SK-N-SH (cell line): Measurements from ENCODE around the gene ZNF222. TPM values are rescaled to one million over a fixed set of nuclear protein-coding genes. Genes with fewer than 3 reads are reported as not detected.

Experiments
- CTCF ChIA-PET: fragments of 300-600, 350-600 bp; formaldehyde crosslinking; extraction: SDS; loops from one replicate; lab custom pipeline; 2021; lab: Yijun Ruan, JAX
- POLR2A ChIA-PET: fragments of 350-600 bp; sonication (Branson Sonifier 250); formaldehyde crosslinking; extraction: SDS; loops from one replicate; lab custom pipeline; 2020; ENCODE audit warnings: antibody characterized with exemption, inconsistent platforms; lab: Yijun Ruan, JAX
- DNase-seq: peaks from one replicate; pipeline ENCODE4 v3.0.0; 2012
- H2AFZ ChIP-seq: fragments of 200-600 bp; sonication (generic); 2 replicates; pipeline ENCODE4 v1.8.1; 2016; ENCODE audit warnings: antibody characterized with exemption, mild to moderate bottlenecking, low read depth
- H3F3A ChIP-seq: fragments of 200-600 bp; sonication (generic); replicated peaks from 2 replicates; pipeline ENCODE3; 2016; ENCODE audit warnings: antibody characterized with exemption, mild to moderate bottlenecking; ENCODE audit not compliant: insufficient read depth
- H3K27ac ChIP-seq, 2 experiments: fragments of 200-500 bp in 1 of 2; fragments of 200-600 bp in 1 of 2; sonication (Bioruptor generic) in 1 of 2; sonication (generic), shearing (Covaris generic) in 1 of 2; 2 replicates each; pipeline versions ENCODE4 v1.5.1 to v1.6.1; 2014 to 2016; ENCODE audit warnings: low read depth in 2 of 2, inconsistent platforms in 1 of 2, low read length in 1 of 2, mild to moderate bottlenecking in 1 of 2, mixed read lengths in 1 of 2
- H3K27me3 ChIP-seq: fragments of 200-600 bp; sonication (generic), shearing (Covaris generic); 2 replicates; pipeline ENCODE4 v1.6.1; 2016; ENCODE audit warnings: mixed run types; ENCODE audit not compliant: insufficient read depth
- H3K36me3 ChIP-seq, 2 experiments: fragments of 200-500 bp in 1 of 2; fragments of 200-600 bp in 1 of 2; sonication (Bioruptor generic) in 1 of 2; sonication (generic) in 1 of 2; replicated peaks in 1 of 2; 2 replicates each; pipeline versions ENCODE3 to v1.5.1; 2014 to 2016; ENCODE audit warnings: low read length in 1 of 2, mild to moderate bottlenecking in 1 of 2; ENCODE audit not compliant: insufficient read depth in 2 of 2, control insufficient read depth in 1 of 2
- H3K4me1 ChIP-seq, 2 experiments: fragments of 200-500 bp in 1 of 2; fragments of 200-600 bp in 1 of 2; sonication (Bioruptor generic) in 1 of 2; sonication (generic), shearing (Covaris generic) in 1 of 2; 2 replicates each; pipeline versions ENCODE4 v1.5.1 to v1.6.1; 2014 to 2016; ENCODE audit warnings: low read depth in 1 of 2, low read length in 1 of 2, mixed run types in 1 of 2; ENCODE audit not compliant: insufficient read depth in 2 of 2, control insufficient read depth in 1 of 2
- H3K4me2 ChIP-seq: fragments of 200-600 bp; sonication (generic), shearing (Covaris generic); 2 replicates; pipeline ENCODE4 v1.6.1; 2017; ENCODE audit warnings: mixed run types
- H3K4me3 ChIP-seq, 2 experiments: fragments of 200-500 bp in 1 of 2; fragments of 200-600 bp in 1 of 2; sonication (Bioruptor generic) in 1 of 2; sonication (generic), shearing (Covaris generic) in 1 of 2; 2 replicates each; pipeline versions ENCODE4 v1.5.1 to v1.8.1; 2014 to 2016; ENCODE audit warnings: low read depth in 2 of 2, inconsistent platforms in 1 of 2, low read length in 1 of 2, mild to moderate bottlenecking in 1 of 2, mixed read lengths in 1 of 2, moderate library complexity in 1 of 2
- H3K79me2 ChIP-seq: fragments of 200-600 bp; sonication (generic); 2 replicates; pipeline ENCODE4 v1.8.1; 2017; ENCODE audit warnings: mild to moderate bottlenecking; ENCODE audit not compliant: insufficient read depth
- H3K9ac ChIP-seq: fragments of 200-600 bp; sonication (generic); 2 replicates; pipeline ENCODE4 v1.6.1; 2017; ENCODE audit warnings: mixed run types
- H3K9me2 ChIP-seq: fragments of 200-600 bp; sonication (generic); 2 replicates; pipeline ENCODE4 v1.6.1; 2017; ENCODE audit warnings: mixed run types
- H3K9me3 ChIP-seq: fragments of 200-600 bp; sonication (generic); 2 replicates; pipeline ENCODE4 v1.6.1; 2017; ENCODE audit warnings: mixed run types, mild to moderate bottlenecking, moderate library complexity
- H4K20me1 ChIP-seq: fragments of 200-600 bp; sonication (generic); 2 replicates; pipeline ENCODE4 v1.6.1; 2017; ENCODE audit warnings: mild to moderate bottlenecking, mixed run types; ENCODE audit not compliant: insufficient read depth
- CHD2 ChIP-seq: fragments of 150-350 bp; IDR thresholded peaks from 2 replicates; pipeline ENCODE4 v1.6.1; 2018; ENCODE audit warnings: low read length; ENCODE audit not compliant: partially characterized antibody
- EZH2phosphoT487 ChIP-seq: fragments of 200-600 bp; sonication (generic); IDR thresholded peaks from 2 replicates; pipeline ENCODE4 v1.6.1; 2017; ENCODE audit warnings: low read depth, mixed run types, mild to moderate bottlenecking, antibody characterized with exemption, moderate library complexity, borderline replicate concordance
- FOXM1 ChIP-seq: IDR thresholded peaks from 2 replicates; pipeline ENCODE4 v1.4.0; 2012; ENCODE audit warnings: low read depth, mild to moderate bottlenecking
- IRF3 ChIP-seq: fragments of 150-350 bp; IDR thresholded peaks from 2 replicates; pipeline ENCODE4 v1.6.1; 2016; ENCODE audit warnings: mild to moderate bottlenecking, low read depth, low read length
- MAX ChIP-seq: IDR thresholded peaks from 2 replicates; pipeline ENCODE4 v1.4.0; 2012; ENCODE audit warnings: low read depth
- POLR2AphosphoS5 ChIP-seq: IDR thresholded peaks from 2 replicates; pipeline ENCODE4 v1.6.1; 2012; ENCODE audit warnings: low read depth, low read length
- RAD21 ChIP-seq: IDR thresholded peaks from 2 replicates; pipeline ENCODE4 v1.6.1; 2012; ENCODE audit warnings: mild to moderate bottlenecking, low read length
- RCOR1 ChIP-seq: fragments of 150-350 bp; IDR thresholded peaks from 2 replicates; pipeline ENCODE4 v1.6.1; 2017; ENCODE audit warnings: antibody characterized with exemption, low read length
- REST ChIP-seq: IDR thresholded peaks from 2 replicates; pipeline ENCODE4 v1.6.1; 2012; ENCODE audit warnings: mild to moderate bottlenecking, low read depth, low read length, moderate library complexity
- SIN3A ChIP-seq: IDR thresholded peaks from 2 replicates; pipeline ENCODE4 v1.6.1; 2012; ENCODE audit warnings: low read depth, mild to moderate bottlenecking, low read length, moderate library complexity, borderline replicate concordance
- TEAD4 ChIP-seq: IDR thresholded peaks from 2 replicates; pipeline ENCODE4 v1.4.0; 2012; ENCODE audit warnings: mild to moderate bottlenecking, borderline replicate concordance; ENCODE audit not compliant: insufficient read depth
- WGBS: methylation state at CpG from one replicate; pipeline ENCODE4 v1.1.6; 2017; ENCODE audit warnings: low lambda C conversion rate; 5-methylcytosine and 5-hydroxymethylcytosine counted together
- polyA plus RNA-seq, 3 experiments: library from polyadenylated mRNA; depleted of rRNA; stranded (reverse); fragments of >200 nt; gene quantifications; 2 replicates each; pipeline ENCODE4 v1.2.3, GENCODE V29; 2012
- TF ChIP-seq, protein P1 (sequence below): fragments of 150-350 bp; IDR thresholded peaks from 2 replicates; pipeline ENCODE4 v1.6.1; 2017; ENCODE audit warnings: antibody characterized with exemption, low read length, low read depth, borderline replicate concordance
- TF ChIP-seq, protein P2 (sequence below): IDR thresholded peaks from 2 replicates; pipeline ENCODE4 v1.4.0; 2012; ENCODE audit warnings: low read depth, borderline replicate concordance
- TF ChIP-seq, protein P3 (sequence below): IDR thresholded peaks from 2 replicates; pipeline ENCODE4 v1.4.0; 2012; ENCODE audit warnings: low read depth, borderline replicate concordance
- TF ChIP-seq, protein P4 (sequence below): fragments of 200-600 bp; sonication (generic); IDR thresholded peaks from 2 replicates; pipeline ENCODE4 v1.6.1; 2017; ENCODE audit warnings: antibody characterized with exemption, mild to moderate bottlenecking, moderate library complexity

The ZNF222 gene
- polyA plus RNA-seq, 1 of the 3 experiments (the other 2 are of a cell fraction): 3.7 TPM

GRCh38 chr19:44005973-44006372 is 19.2 kb upstream of the ZNF222 start:
- H3K4me3 ChIP-seq: no peak overlapping the region

GRCh38 chr19:44007473-44007872 is 17.7 kb upstream of the ZNF222 start:
- H3K4me1 ChIP-seq: peaks cover 0 to 5% of the 10 kb centered on the region in 2 experiments; a peak in 2 of 4 replicates
- CTCF ChIA-PET: no interaction called here
- TF ChIP-seq SIN3A (no peak), RCOR1 (no peak), POLR2AphosphoS5 (no peak), IRF3 (no peak), CHD2 (no peak), FOXM1 (no peak), RAD21 (no peak), REST (no peak), EZH2phosphoT487 (no peak)
- TF ChIP-seq, protein P1, sequence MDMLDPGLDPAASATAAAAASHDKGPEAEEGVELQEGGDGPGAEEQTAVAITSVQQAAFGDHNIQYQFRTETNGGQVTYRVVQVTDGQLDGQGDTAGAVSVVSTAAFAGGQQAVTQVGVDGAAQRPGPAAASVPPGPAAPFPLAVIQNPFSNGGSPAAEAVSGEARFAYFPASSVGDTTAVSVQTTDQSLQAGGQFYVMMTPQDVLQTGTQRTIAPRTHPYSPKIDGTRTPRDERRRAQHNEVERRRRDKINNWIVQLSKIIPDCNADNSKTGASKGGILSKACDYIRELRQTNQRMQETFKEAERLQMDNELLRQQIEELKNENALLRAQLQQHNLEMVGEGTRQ: no peak
- TF ChIP-seq, protein P2, sequence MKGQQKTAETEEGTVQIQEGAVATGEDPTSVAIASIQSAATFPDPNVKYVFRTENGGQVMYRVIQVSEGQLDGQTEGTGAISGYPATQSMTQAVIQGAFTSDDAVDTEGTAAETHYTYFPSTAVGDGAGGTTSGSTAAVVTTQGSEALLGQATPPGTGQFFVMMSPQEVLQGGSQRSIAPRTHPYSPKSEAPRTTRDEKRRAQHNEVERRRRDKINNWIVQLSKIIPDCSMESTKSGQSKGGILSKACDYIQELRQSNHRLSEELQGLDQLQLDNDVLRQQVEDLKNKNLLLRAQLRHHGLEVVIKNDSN: no peak
- TF ChIP-seq, protein P3, sequence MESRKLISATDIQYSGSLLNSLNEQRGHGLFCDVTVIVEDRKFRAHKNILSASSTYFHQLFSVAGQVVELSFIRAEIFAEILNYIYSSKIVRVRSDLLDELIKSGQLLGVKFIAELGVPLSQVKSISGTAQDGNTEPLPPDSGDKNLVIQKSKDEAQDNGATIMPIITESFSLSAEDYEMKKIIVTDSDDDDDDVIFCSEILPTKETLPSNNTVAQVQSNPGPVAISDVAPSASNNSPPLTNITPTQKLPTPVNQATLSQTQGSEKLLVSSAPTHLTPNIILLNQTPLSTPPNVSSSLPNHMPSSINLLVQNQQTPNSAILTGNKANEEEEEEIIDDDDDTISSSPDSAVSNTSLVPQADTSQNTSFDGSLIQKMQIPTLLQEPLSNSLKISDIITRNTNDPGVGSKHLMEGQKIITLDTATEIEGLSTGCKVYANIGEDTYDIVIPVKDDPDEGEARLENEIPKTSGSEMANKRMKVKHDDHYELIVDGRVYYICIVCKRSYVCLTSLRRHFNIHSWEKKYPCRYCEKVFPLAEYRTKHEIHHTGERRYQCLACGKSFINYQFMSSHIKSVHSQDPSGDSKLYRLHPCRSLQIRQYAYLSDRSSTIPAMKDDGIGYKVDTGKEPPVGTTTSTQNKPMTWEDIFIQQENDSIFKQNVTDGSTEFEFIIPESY: no peak
- TF ChIP-seq, protein P4, sequence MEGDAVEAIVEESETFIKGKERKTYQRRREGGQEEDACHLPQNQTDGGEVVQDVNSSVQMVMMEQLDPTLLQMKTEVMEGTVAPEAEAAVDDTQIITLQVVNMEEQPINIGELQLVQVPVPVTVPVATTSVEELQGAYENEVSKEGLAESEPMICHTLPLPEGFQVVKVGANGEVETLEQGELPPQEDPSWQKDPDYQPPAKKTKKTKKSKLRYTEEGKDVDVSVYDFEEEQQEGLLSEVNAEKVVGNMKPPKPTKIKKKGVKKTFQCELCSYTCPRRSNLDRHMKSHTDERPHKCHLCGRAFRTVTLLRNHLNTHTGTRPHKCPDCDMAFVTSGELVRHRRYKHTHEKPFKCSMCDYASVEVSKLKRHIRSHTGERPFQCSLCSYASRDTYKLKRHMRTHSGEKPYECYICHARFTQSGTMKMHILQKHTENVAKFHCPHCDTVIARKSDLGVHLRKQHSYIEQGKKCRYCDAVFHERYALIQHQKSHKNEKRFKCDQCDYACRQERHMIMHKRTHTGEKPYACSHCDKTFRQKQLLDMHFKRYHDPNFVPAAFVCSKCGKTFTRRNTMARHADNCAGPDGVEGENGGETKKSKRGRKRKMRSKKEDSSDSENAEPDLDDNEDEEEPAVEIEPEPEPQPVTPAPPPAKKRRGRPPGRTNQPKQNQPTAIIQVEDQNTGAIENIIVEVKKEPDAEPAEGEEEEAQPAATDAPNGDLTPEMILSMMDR: no peak

More at GRCh38 chr19:44005973-44006372, 19.2 kb upstream of the ZNF222 start:
- Histone ChIP-seq H3F3A (no peaks in the 10 kb centered on the region), H3K27me3 (no peaks in the 10 kb centered on the region), H2AFZ (no peak overlapping the region), H3K9ac (no peak overlapping the region), H4K20me1 (no peaks in the 10 kb centered on the region), H3K4me1 (peaks cover 0 to 11% of the 10 kb centered on the region in 2 experiments; a peak in 2 of 4 replicates), H3K36me3 (peaks cover 40 to 45% of the 10 kb centered on the region in 2 experiments), H3K9me3 (no peaks in the 10 kb centered on the region), H3K4me2 (no peak overlapping the region), H3K79me2 (peaks cover 32% of the 10 kb centered on the region), H3K27ac (no peak overlapping the region), H3K9me2 (no peaks in the 10 kb centered on the region)
- CTCF ChIA-PET: no interaction called here
- POLR2A ChIA-PET: no interaction called here
- DNase-seq: no peak
- WGBS: 100% methylated on average over 1 of the region's 1 CpG
- no peak for TF ChIP-seq MAX
- no peak for TF ChIP-seq POLR2AphosphoS5
- TF ChIP-seq TEAD4: no peak

More at GRCh38 chr19:44007473-44007872, 17.7 kb upstream of the ZNF222 start:
- H3K79me2 ChIP-seq: peaks cover 32% of the 10 kb centered on the region
- H3K9me2 ChIP-seq: no peaks in the 10 kb centered on the region
- POLR2A ChIA-PET: no interaction called here
- DNase-seq: no peak
- H3K9ac ChIP-seq: no peak overlapping the region
- no peaks in the 10 kb centered on the region for H4K20me1 ChIP-seq
- H3K27me3 ChIP-seq: no peaks in the 10 kb centered on the region
- H3K4me2 ChIP-seq: no peak overlapping the region
- WGBS: 88% methylated on average over 6 of the region's 6 CpGs
- no peaks in the 10 kb centered on the region for H3K9me3 ChIP-seq
- H2AFZ ChIP-seq: no peak overlapping the region
- H3K36me3 ChIP-seq: peaks cover 54 to 60% of the 10 kb centered on the region in 2 experiments
- H3K4me3 ChIP-seq: no peak overlapping the region
- H3F3A ChIP-seq: no peaks in the 10 kb centered on the region
- no peak overlapping the region for H3K27ac ChIP-seq
